Bronchial epithelial cell (primary cell): ENCODE data around the gene PCCB. TPM values are rescaled to one million over a fixed set of nuclear protein-coding genes. Genes with fewer than 3 reads are reported as not detected.

Experiments
- DNase-seq: peaks from one replicate; pipeline ENCODE4 v3.0.0-alpha.2; 2010; ENCODE audit warnings: low read depth
- FAIRE-seq: peaks from 2 replicates; lab custom pipeline; 2011; peaks lifted over from hg19 to GRCh38; lab: Jason Lieb, UNC
- H3K27me3 ChIP-seq: 2 replicates; pipeline ENCODE4 v1.5.1; 2011; ENCODE audit warnings: low read length; ENCODE audit not compliant: control insufficient read depth, insufficient read depth
- H3K36me3 ChIP-seq: 2 replicates; pipeline ENCODE4 v1.5.1; 2011; ENCODE audit warnings: low read length; ENCODE audit not compliant: control insufficient read depth, insufficient read depth
- H3K4me3 ChIP-seq: 2 replicates; pipeline ENCODE4 v1.5.1; 2011; ENCODE audit warnings: mild to moderate bottlenecking, low read depth, low read length, control low read depth
- total RNA-seq: library from RNA; depleted of rRNA; stranded (reverse); fragments of >200 nt; gene quantifications from 2 replicates; pipeline ENCODE4 v1.2.1, GENCODE V29; 2014
- TF ChIP-seq, protein P1 (sequence below): IDR thresholded peaks from 2 replicates; pipeline ENCODE4 v1.5.1; 2011; ENCODE audit warnings: mild to moderate bottlenecking, moderate library complexity, low read length, control low read depth, inconsistent platforms; ENCODE audit not compliant: insufficient read depth, severe bottlenecking

PCCB gene
- total RNA-seq, 1 donor from 2014 or later: 62.1 TPM

DNA sequence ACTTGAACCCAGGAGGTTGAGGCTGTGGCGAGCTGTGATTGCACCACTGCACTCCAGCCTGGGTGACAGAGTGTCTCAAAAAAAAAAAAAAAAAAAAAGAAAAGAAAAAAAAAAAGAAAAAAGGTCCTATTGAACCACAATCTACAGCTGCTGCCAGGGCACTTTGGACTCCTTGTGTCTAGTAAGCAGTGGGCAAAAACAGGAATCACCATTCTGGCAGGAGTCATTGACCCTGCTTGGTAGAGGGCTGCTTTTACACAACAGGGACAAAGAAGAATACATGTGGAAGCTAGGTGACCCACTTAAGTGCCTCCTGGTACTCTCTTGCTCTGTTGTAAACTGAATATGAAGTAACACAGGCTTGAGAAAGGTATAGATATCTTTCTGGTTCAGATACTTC, 14.6 kb upstream of the PCCB start:
- TF ChIP-seq, protein P1, sequence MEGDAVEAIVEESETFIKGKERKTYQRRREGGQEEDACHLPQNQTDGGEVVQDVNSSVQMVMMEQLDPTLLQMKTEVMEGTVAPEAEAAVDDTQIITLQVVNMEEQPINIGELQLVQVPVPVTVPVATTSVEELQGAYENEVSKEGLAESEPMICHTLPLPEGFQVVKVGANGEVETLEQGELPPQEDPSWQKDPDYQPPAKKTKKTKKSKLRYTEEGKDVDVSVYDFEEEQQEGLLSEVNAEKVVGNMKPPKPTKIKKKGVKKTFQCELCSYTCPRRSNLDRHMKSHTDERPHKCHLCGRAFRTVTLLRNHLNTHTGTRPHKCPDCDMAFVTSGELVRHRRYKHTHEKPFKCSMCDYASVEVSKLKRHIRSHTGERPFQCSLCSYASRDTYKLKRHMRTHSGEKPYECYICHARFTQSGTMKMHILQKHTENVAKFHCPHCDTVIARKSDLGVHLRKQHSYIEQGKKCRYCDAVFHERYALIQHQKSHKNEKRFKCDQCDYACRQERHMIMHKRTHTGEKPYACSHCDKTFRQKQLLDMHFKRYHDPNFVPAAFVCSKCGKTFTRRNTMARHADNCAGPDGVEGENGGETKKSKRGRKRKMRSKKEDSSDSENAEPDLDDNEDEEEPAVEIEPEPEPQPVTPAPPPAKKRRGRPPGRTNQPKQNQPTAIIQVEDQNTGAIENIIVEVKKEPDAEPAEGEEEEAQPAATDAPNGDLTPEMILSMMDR: no peak
- FAIRE-seq (no peak), DNase-seq (no peak)
- H3K36me3 ChIP-seq: no peaks in the 10 kb centered on the region
- no peak overlapping the region for H3K4me3 ChIP-seq
- H3K27me3 ChIP-seq: no peaks in the 10 kb centered on the region

DNA sequence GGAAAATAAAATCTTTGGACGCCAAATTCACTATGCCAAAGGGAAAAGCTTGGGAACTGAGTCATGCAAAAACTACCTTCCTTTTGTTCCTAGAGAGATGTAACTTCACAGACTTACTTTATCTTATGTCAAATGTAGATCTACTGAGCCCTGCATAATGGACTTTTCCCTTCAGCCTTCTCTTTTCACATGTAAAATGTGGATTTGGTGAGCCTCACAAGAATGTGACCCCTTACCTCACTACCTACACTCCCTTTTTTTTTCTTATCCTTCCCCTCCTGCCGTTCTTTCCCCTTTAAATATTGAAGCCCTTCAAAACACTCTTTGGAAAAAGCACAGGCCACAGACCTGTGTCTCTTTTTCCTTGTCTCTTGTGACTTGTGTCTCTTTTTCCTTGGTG, 14.0 kb upstream of the PCCB start:
- H3K4me3 ChIP-seq: no peak overlapping the region
- TF ChIP-seq, protein P1: no peak
- no peak for DNase-seq
- FAIRE-seq: no peak
- no peaks in the 10 kb centered on the region for H3K27me3 ChIP-seq
- H3K36me3 ChIP-seq: no peaks in the 10 kb centered on the region

DNA sequence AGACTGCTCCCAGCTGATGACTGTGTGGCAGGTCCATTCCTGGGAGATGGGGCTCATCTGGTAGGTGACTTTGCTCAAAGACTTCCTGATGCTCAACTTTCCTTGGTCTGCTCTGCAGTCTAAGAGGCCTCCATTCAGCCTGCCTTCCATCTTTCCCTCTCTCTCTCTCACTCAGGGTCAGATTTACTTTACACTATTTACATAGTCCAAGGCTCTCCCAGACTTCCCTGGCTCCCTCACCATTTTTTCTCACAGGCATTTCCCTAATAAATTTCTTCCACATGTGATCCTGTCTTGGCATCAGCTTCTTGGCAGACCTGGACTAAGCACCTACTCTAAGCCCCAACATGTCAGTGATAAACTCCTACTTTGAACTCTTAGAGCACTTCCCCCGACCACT, 13.0 kb upstream of the PCCB start:
- FAIRE-seq (no peak), DNase-seq (no peak)
- no peak overlapping the region for H3K4me3 ChIP-seq
- H3K27me3 ChIP-seq: no peaks in the 10 kb centered on the region
- TF ChIP-seq, protein P1: no peak
- no peaks in the 10 kb centered on the region for H3K36me3 ChIP-seq

DNA sequence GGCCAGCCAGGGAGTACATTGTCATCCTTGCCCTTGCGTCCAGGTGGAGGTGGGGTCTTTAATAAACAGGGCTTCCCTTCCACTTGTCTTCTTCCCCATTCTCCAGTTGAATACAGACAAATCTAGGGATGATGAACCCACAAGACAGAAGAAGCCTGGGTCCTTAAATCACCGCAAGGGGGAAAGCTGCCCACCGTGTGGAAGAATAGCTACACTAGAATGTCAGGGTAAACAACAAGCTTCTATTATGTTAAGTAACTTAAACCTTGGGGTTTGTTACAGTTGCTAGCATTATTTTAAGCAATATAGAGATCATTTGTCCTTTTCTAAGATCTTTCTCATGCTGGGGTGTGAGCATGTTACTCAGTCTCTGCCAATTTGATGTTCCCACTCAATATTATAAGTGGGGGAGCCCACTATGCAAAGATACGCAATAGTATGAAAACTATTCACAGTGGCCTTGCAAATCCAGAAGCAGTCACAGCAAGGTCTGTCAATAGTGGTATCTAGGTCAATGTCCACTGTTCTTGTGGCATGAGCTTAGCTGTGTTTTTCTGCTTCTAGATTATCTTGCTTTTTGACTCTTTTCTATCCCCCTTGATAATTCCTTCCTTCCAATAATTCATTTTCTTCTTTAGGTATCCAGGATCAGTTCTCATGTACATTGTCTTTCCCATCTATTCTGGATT, 12.0 kb upstream of the PCCB start:
- H3K4me3 ChIP-seq: no peak overlapping the region
- no peaks in the 10 kb centered on the region for H3K36me3 ChIP-seq
- no peaks in the 10 kb centered on the region for H3K27me3 ChIP-seq
- FAIRE-seq (no peak), DNase-seq (no peak)
- TF ChIP-seq, protein P1: no peak

DNA sequence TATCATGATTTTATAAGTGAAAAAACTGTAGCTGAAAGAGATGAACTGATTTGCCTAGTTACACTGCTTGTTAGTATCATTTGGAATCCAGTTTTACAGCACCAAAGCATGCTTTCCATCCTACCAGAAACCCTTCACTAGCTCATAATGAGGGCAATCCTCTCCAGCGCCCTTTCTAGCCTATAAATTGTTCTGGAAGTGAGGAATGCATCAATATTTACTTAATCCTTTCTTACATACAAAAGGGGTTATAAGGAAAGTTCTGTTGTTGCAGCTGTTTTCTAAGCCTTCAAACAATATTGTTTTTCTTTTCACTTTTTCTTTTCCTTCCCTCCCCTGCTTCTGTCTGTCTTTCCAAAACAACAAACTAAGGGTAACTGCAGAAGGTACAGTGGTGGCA, 11.0 kb upstream of the PCCB start:
- no peak overlapping the region for H3K4me3 ChIP-seq
- TF ChIP-seq, protein P1: no peak
- FAIRE-seq: no peak

DNA sequence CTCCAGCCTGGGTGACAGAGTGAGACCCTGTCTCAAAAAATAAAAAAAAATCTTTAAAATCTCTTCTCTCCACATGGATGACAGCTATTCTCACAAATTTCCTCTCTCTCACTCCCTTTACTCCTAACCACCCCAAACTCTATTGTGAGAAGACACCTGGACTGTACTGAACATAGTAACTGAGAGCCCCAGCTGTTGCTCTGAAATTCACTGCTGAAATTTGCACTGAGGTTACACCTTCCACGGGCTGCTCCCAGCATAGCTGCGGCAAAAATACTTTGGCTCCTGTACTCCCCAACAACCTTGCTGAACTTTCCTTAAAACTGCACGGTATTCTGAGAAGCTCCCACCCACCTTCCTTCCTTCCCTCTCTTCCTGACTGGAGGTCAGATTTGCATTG, 4.4 kb upstream of the PCCB start:
- DNase-seq (no peak), FAIRE-seq (no peak)
- Histone ChIP-seq H3K4me3 (no peak overlapping the region), H3K36me3 (no peaks in the 10 kb centered on the region), H3K27me3 (no peaks in the 10 kb centered on the region)
- TF ChIP-seq, protein P1: no peak

More for the DNA sequence above, 11.0 kb upstream of the PCCB start:
- H3K27me3 ChIP-seq: no peaks in the 10 kb centered on the region
- H3K36me3 ChIP-seq: no peaks in the 10 kb centered on the region
- DNase-seq: no peak
